Gastroesophageal sphincter (tissue), 3 donors: ENCODE data around the gene PRMT1.

Experiments
- POLR2A ChIP-seq, 2 donors: fragments of 450-650 bp; IDR thresholded peaks; one replicate each; pipeline ENCODE4 v1.6.1; 2017; ENCODE audit warnings: antibody characterized with exemption in 2 of 2, mild to moderate bottlenecking in 2 of 2, moderate library complexity in 1 of 2
- TF ChIP-seq, protein P1 (sequence below), 4 experiments: fragments of 200-600 bp in 2 of 4; fragments of 450-650 bp in 2 of 4; sonication (generic) in 1 of 4; IDR thresholded peaks; one replicate each; pipeline ENCODE4 v1.5.1; 2017 to 2019; ENCODE audit warnings: antibody characterized with exemption in 4 of 4, mild to moderate bottlenecking in 2 of 4, moderate library complexity in 2 of 4

DNA sequence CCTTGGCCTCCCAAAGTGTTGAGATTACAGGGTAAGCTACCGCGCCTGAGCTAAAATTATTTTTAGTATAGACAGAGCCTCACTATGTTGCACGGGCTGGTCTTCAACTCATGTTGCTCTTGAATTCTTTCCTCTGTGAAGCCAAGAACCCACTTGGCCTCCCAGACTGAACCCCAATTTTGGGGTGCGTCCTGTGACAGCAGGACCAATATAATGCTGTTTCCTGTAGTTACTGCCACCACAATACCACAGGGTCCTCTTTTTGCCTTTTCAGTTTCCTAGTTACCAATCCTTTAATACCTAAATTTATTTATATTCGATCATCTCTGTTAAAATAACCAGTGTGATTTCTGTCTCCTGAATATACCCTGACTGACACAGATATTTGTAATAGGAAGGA, 53.1 kb downstream of the PRMT1 start:
- TF ChIP-seq POLR2A (IDR thresholded peaks at IDR 0.05): no peak
- TF ChIP-seq, protein P1, sequence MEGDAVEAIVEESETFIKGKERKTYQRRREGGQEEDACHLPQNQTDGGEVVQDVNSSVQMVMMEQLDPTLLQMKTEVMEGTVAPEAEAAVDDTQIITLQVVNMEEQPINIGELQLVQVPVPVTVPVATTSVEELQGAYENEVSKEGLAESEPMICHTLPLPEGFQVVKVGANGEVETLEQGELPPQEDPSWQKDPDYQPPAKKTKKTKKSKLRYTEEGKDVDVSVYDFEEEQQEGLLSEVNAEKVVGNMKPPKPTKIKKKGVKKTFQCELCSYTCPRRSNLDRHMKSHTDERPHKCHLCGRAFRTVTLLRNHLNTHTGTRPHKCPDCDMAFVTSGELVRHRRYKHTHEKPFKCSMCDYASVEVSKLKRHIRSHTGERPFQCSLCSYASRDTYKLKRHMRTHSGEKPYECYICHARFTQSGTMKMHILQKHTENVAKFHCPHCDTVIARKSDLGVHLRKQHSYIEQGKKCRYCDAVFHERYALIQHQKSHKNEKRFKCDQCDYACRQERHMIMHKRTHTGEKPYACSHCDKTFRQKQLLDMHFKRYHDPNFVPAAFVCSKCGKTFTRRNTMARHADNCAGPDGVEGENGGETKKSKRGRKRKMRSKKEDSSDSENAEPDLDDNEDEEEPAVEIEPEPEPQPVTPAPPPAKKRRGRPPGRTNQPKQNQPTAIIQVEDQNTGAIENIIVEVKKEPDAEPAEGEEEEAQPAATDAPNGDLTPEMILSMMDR (IDR thresholded peaks at IDR 0.05): no peak
